H1 (cell line): ENCODE results near the gene RNF144A. TPM values are rescaled to one million over a fixed set of nuclear protein-coding genes. Genes with fewer than 3 reads are reported as not detected.

Experiments
- CTCF ChIA-PET: fragments of 300-600 bp; sonication (Branson Sonifier 250); formaldehyde crosslinking; loops from one replicate; lab custom pipeline; 2021; ENCODE audit not compliant: partially characterized antibody; lab: Charles Lee
- POLR2A ChIA-PET: fragments of 300-600 bp; sonication (Branson Sonifier 250); formaldehyde crosslinking; loops from one replicate; lab custom pipeline; 2021; ENCODE audit warnings: inconsistent platforms; ENCODE audit not compliant: partially characterized antibody; lab: Charles Lee
- DNase-seq, 2 experiments: peaks; one replicate each; pipeline versions ENCODE4 v3.0.0 to v3.0.0-alpha.2; 2010 to 2022; ENCODE audit warnings: low spot score in 2 of 2, low read depth in 1 of 2, mixed read lengths in 1 of 2
- FAIRE-seq: peaks from 2 replicates; lab custom pipeline; 2011; peaks lifted over from hg19 to GRCh38; lab: Jason Lieb, UNC
- H2AFZ ChIP-seq: 2 replicates; pipeline ENCODE4 v1.8.1; 2012; ENCODE audit warnings: low read length, inconsistent platforms
- H2AK5ac ChIP-seq: 2 replicates; pipeline ENCODE4 v1.6.1; 2013; ENCODE audit warnings: low read depth, low read length
- H2BK120ac ChIP-seq: replicated peaks from 2 replicates; pipeline ENCODE3; 2013; ENCODE audit warnings: low read depth, low read length, inconsistent platforms
- H2BK12ac ChIP-seq: 2 replicates; pipeline ENCODE4 v1.6.1; 2013; ENCODE audit warnings: low read depth, low read length
- H2BK15ac ChIP-seq: 2 replicates; pipeline ENCODE4 v1.6.1; 2013; ENCODE audit warnings: low read length
- H2BK20ac ChIP-seq: 2 replicates; pipeline ENCODE4 v1.6.1; 2013; ENCODE audit warnings: low read length
- H2BK5ac ChIP-seq: 2 replicates; pipeline ENCODE4 v1.6.1; 2013; ENCODE audit warnings: low read depth, low read length
- H3K14ac ChIP-seq: 2 replicates; pipeline ENCODE4 v1.6.1; 2013; ENCODE audit warnings: inconsistent platforms; ENCODE audit not compliant: insufficient read length
- H3K18ac ChIP-seq: 2 replicates; pipeline ENCODE4 v1.6.1; 2013; ENCODE audit warnings: low read length; ENCODE audit errors: extremely low read depth
- H3K23ac ChIP-seq: 2 replicates; pipeline ENCODE4 v1.6.1; 2013; ENCODE audit warnings: inconsistent platforms; ENCODE audit not compliant: insufficient read length
- H3K23me2 ChIP-seq: 2 replicates; pipeline ENCODE4 v1.6.1; 2013; ENCODE audit warnings: low read depth, low read length
- H3K27ac ChIP-seq: 2 replicates; pipeline ENCODE4 v1.6.1; 2011; ENCODE audit warnings: low read depth, low read length, inconsistent platforms
- H3K27me3 ChIP-seq, 4 experiments: replicated peaks in 1 of 4; 1 replicate in 1 of 4; 2 replicates in 3 of 4; pipeline versions ENCODE4 v1.6.1 to v1.8.1; 2011 to 2013; ENCODE audit warnings: low read length in 3 of 4, mild to moderate bottlenecking in 3 of 4, inconsistent platforms in 2 of 4, mixed read lengths in 2 of 4, moderate library complexity in 1 of 4; ENCODE audit not compliant: control insufficient read depth in 3 of 4, insufficient read depth in 3 of 4; ENCODE audit errors: extremely low read depth in 1 of 4
- H3K36me3 ChIP-seq, 4 experiments: 2 replicates each; pipeline versions ENCODE4 v1.6.1 to v1.8.1; 2011 to 2013; ENCODE audit warnings: mild to moderate bottlenecking in 4 of 4, low read length in 3 of 4, moderate library complexity in 2 of 4, control low read depth in 1 of 4, inconsistent platforms in 1 of 4; ENCODE audit not compliant: insufficient read depth in 4 of 4, control insufficient read depth in 2 of 4
- H3K4ac ChIP-seq: replicated peaks from 2 replicates; pipeline ENCODE3; 2013; ENCODE audit warnings: low read length, low read depth, mixed read lengths, inconsistent platforms; ENCODE audit not compliant: insufficient read length
- H3K4me1 ChIP-seq, 4 experiments: replicated peaks in 1 of 4; 1 replicate in 1 of 4; 2 replicates in 3 of 4; pipeline versions ENCODE4 v1.6.1 to v1.8.1; 2011 to 2013; ENCODE audit warnings: low read length in 3 of 4, inconsistent platforms in 2 of 4, mixed read lengths in 1 of 4; ENCODE audit not compliant: insufficient read depth in 4 of 4, control insufficient read depth in 3 of 4
- H3K4me2 ChIP-seq, 2 experiments: 2 replicates each; pipeline versions ENCODE4 v1.6.1 to v1.8.1; 2011 to 2013; ENCODE audit warnings: low read depth in 2 of 2, low read length in 2 of 2, control low read depth in 1 of 2, inconsistent platforms in 1 of 2, mild to moderate bottlenecking in 1 of 2; ENCODE audit not compliant: insufficient read depth in 1 of 2
- H3K4me3 ChIP-seq, 4 experiments: fragments of 200-600, 300-600 bp in 1 of 4; sonication (generic), shearing (Covaris generic), sonication (Bioruptor Twin) in 1 of 4; 2 replicates each; pipeline versions ENCODE4 v1.5.1 to v1.8.1; 2011 to 2016; ENCODE audit warnings: low read length in 4 of 4, low read depth in 3 of 4, control low read depth in 2 of 4, inconsistent platforms in 2 of 4, mild to moderate bottlenecking in 2 of 4, mixed read lengths in 1 of 4, moderate library complexity in 1 of 4; ENCODE audit not compliant: insufficient read depth in 2 of 4; ENCODE audit errors: extremely low read depth in 1 of 4
- H3K56ac ChIP-seq: replicated peaks from 2 replicates; pipeline ENCODE3; 2013; ENCODE audit warnings: low read depth, mild to moderate bottlenecking, mixed read lengths, low read length, inconsistent platforms; ENCODE audit not compliant: insufficient read length
- H3K79me1 ChIP-seq: 2 replicates; pipeline ENCODE4 v1.6.1; 2013; ENCODE audit warnings: low read depth, low read length, control low read depth
- H3K79me2 ChIP-seq, 2 experiments: 2 replicates each; pipeline versions ENCODE4 v1.6.1 to v1.8.1; 2012 to 2013; ENCODE audit warnings: low read length in 2 of 2, mild to moderate bottlenecking in 2 of 2, inconsistent platforms in 1 of 2; ENCODE audit not compliant: insufficient read depth in 2 of 2, control insufficient read depth in 1 of 2
- H3K9ac ChIP-seq, 4 experiments: replicated peaks in 1 of 4; 1 replicate in 1 of 4; 2 replicates in 3 of 4; pipeline versions ENCODE4 v1.6.1 to v1.8.1; 2011 to 2013; ENCODE audit warnings: low read depth in 3 of 4, low read length in 3 of 4, control low read depth in 2 of 4, mild to moderate bottlenecking in 2 of 4, moderate library complexity in 2 of 4, inconsistent platforms in 1 of 4; ENCODE audit errors: extremely low read depth in 1 of 4
- H3K9me3 ChIP-seq, 2 experiments: 2 replicates each; pipeline versions ENCODE4 v1.6.1 to v1.8.1; 2012 to 2013; ENCODE audit warnings: mild to moderate bottlenecking in 2 of 2, moderate library complexity in 2 of 2, control low read depth in 1 of 2, inconsistent platforms in 1 of 2, low read depth in 1 of 2, low read length in 1 of 2, mixed read lengths in 1 of 2; ENCODE audit not compliant: insufficient read depth in 2 of 2
- H4K20me1 ChIP-seq, 2 experiments: replicated peaks in 1 of 2; 2 replicates each; pipeline versions ENCODE3 to v1.8.1; 2011 to 2013; ENCODE audit warnings: inconsistent platforms in 2 of 2, low read length in 2 of 2, mild to moderate bottlenecking in 1 of 2; ENCODE audit not compliant: insufficient read depth in 2 of 2, control insufficient read depth in 1 of 2
- H4K5ac ChIP-seq: 2 replicates; pipeline ENCODE4 v1.6.1; 2013; ENCODE audit warnings: low read length, low read depth, mixed read lengths, inconsistent platforms; ENCODE audit not compliant: insufficient read length
- H4K8ac ChIP-seq: 2 replicates; pipeline ENCODE4 v1.8.0; 2013; ENCODE audit warnings: mild to moderate bottlenecking, moderate library complexity, low read length, inconsistent platforms; ENCODE audit not compliant: insufficient read depth; ENCODE audit errors: extremely low read depth
- H4K91ac ChIP-seq: replicated peaks from 2 replicates; pipeline ENCODE3; 2013; ENCODE audit warnings: low read length, mixed read lengths, inconsistent platforms; ENCODE audit not compliant: insufficient read length
- CEBPB ChIP-seq: IDR thresholded peaks from 2 replicates; pipeline ENCODE4 v1.6.1; 2012; ENCODE audit warnings: low read depth, low read length
- HDAC2 ChIP-seq, 2 experiments: fragments of 300-600 bp in 1 of 2; sonication (generic) in 1 of 2; IDR thresholded peaks; 2 replicates each; pipeline ENCODE4 v1.6.1; 2011 to 2012; ENCODE audit warnings: low read depth in 2 of 2, low read length in 2 of 2, mild to moderate bottlenecking in 2 of 2, moderate library complexity in 2 of 2, borderline replicate concordance in 1 of 2, inconsistent platforms in 1 of 2
- KDM1A ChIP-seq: fragments of 200-600, 300-600 bp; sonication (generic); IDR thresholded peaks from 2 replicates; pipeline ENCODE4 v1.7.1; 2016; ENCODE audit warnings: mild to moderate bottlenecking, low read length, borderline replicate concordance
- KDM5A ChIP-seq: fragments of 200-600 bp; IDR thresholded peaks from 2 replicates; pipeline ENCODE4 v1.7.1; 2012; ENCODE audit warnings: mild to moderate bottlenecking, low read length, inconsistent platforms, mixed read lengths
- MAFK ChIP-seq: IDR thresholded peaks from 2 replicates; pipeline ENCODE4 v1.6.1; 2012; ENCODE audit warnings: low read depth, mild to moderate bottlenecking, improper control_type of control experiment, low read length
- PHF8 ChIP-seq: fragments of 200-600 bp; sonication (generic); conservative IDR thresholded peaks from 2 replicates; pipeline ENCODE4 v1.7.1; 2012; ENCODE audit warnings: low read depth, mild to moderate bottlenecking, inconsistent platforms, low read length, moderate library complexity
- RBBP5 ChIP-seq: IDR thresholded peaks from 2 replicates; pipeline ENCODE4 v1.7.1; 2012; ENCODE audit warnings: low read depth, mild to moderate bottlenecking, inconsistent platforms, low read length, moderate library complexity, borderline replicate concordance
- SAP30 ChIP-seq: fragments of 300-600 bp; sonication (generic); IDR thresholded peaks from 2 replicates; pipeline ENCODE4 v1.7.1; 2012; ENCODE audit warnings: low read length, moderate library complexity, mild to moderate bottlenecking, inconsistent platforms; ENCODE audit not compliant: insufficient read depth, insufficient replicate concordance
- WGBS, 2 experiments: shearing (Covaris generic) in 1 of 2; methylation state at CpG; one replicate each; pipeline versions ENCODE4 v1.1.6 to v1.1.7; 2013 to 2015; ENCODE audit warnings: low lambda C conversion rate in 2 of 2, mixed read lengths in 2 of 2, inconsistent platforms in 1 of 2, low coverage in 1 of 2, missing lambda C conversion rate in 1 of 2; ENCODE audit not compliant: insufficient replicate concordance in 2 of 2, insufficient coverage in 1 of 2, insufficient read length in 1 of 2; ENCODE audit errors: extremely low coverage in 1 of 2, missing lambda C conversion rate in 1 of 2; 5-methylcytosine and 5-hydroxymethylcytosine counted together
- polyA plus RNA-seq, 7 experiments: library from polyadenylated mRNA; depleted of rRNA in 3 of 7; stranded (reverse) in 5 of 7; unstranded in 2 of 7; fragments of >200 nt in 5 of 7; fragments of 200-250 nt in 2 of 7; gene quantifications; 1 replicate in 5 of 7; 2 replicates in 1 of 7; 4 replicates in 1 of 7; pipeline versions ENCODE4 v1.2.1 to v1.2.3, GENCODE V29; 2011 to 2013; ENCODE audit warnings: missing spikeins in 2 of 7, mixed read lengths in 2 of 7
- total RNA-seq: library from RNA; stranded (reverse); fragmentation: NEBNext Ultra II Directional; extraction: Animal tissue kit (Norgen Biotek cat#: 25700); gene quantifications from 2 replicates; pipeline ENCODE4 v1.2.1, GENCODE V29; 2021

Gene RNF144A
- total and polyA plus RNA-seq, 2 of the 8 experiments (the other 6 are each of a cell fraction or from before 2014, with no cell fraction given) = 14.0 to 15.0 TPM

- Histone ChIP-seq H3K18ac (no peak overlapping the region), H2BK12ac (no peak overlapping the region), H3K27ac (no peak overlapping the region), H3K23ac (no peak overlapping the region), H4K20me1 (no peaks in the 10 kb centered on the region), H3K9me3 (no peaks in the 10 kb centered on the region), H3K14ac (no peak overlapping the region), H3K79me1 (no peaks in the 10 kb centered on the region), H4K91ac (no peak overlapping the region), H3K4me1 (peaks cover 0 to 9% (median 2%) of the 10 kb centered on the region in 4 experiments; a peak in 3 of 7 replicates), H2AFZ (no peak overlapping the region), H3K4ac (no peak overlapping the region), H2BK5ac (no peak overlapping the region), H3K56ac (no peak overlapping the region), H3K79me2 (no peaks in the 10 kb centered on the region), H2AK5ac (no peak overlapping the region), H2BK20ac (no peak overlapping the region), H3K9ac (no peak overlapping the region), H3K36me3 (peaks cover 0 to 9% (median 2%) of the 10 kb centered on the region in 4 experiments; a peak in 2 of 8 replicates), H3K27me3 (no peaks in the 10 kb centered on the region), H3K4me2 (no peak overlapping the region), H4K8ac (no peak overlapping the region), H3K23me2 (no peaks in the 10 kb centered on the region), H3K4me3 (no peak overlapping the region), H4K5ac (no peak overlapping the region), H2BK15ac (no peak overlapping the region), H2BK120ac (no peak overlapping the region)
- FAIRE-seq (no peak), DNase-seq (no peak)
- WGBS, 2 experiments = 87% methylated on average over 6 of the region's 6 CpGs; no CpG with 5 or more reads in 1 of the 2 experiments
- ChIA-PET POLR2A (no interaction called here), CTCF (interaction anchor here (1.0 kb wide), 1 partner anchor 24 kb away, joined by 3 read pairs; no protein-coding TSS in a partner anchor)
- TF ChIP-seq RBBP5 (no peak), MAFK (no peak), CEBPB (no peak), KDM5A (no peak), PHF8 (no peak), HDAC2 (IDR thresholded peaks at IDR 0.05; ENCODE audit: borderline replicate concordance in 1 of 2, low read depth in 2 of 2, low read length in 2 of 2) (no peak), SAP30 (no peak), KDM1A (no peak)
Measured at GRCh38 chr2:7020059-7020458, 102.8 kb downstream of the RNF144A start.
